Neuronal stem cell (in vitro differentiated cells): ENCODE results near the gene LYRM4.

Experiments
- DNase-seq: peaks from one replicate; pipeline ENCODE4 v3.0.0-alpha.2; 2013; ENCODE audit warnings: low spot score
- H2AFZ ChIP-seq: one replicate; pipeline ENCODE4 v1.6.1; 2013; ENCODE audit warnings: mild to moderate bottlenecking, low read length, inconsistent platforms
- H2AK5ac ChIP-seq: 2 replicates; pipeline ENCODE4 v1.6.1; 2013; ENCODE audit warnings: low read depth, mild to moderate bottlenecking, inconsistent platforms, low read length, moderate library complexity, mixed read lengths
- H2BK120ac ChIP-seq: 2 replicates; pipeline ENCODE4 v1.6.1; 2013; ENCODE audit warnings: low read depth, mild to moderate bottlenecking, inconsistent platforms, low read length, moderate library complexity, mixed read lengths
- H2BK12ac ChIP-seq: one replicate; pipeline ENCODE4 v1.6.1; 2013; ENCODE audit warnings: low read length, inconsistent platforms
- H2BK15ac ChIP-seq: 2 replicates; pipeline ENCODE4 v1.6.1; 2013; ENCODE audit warnings: mild to moderate bottlenecking, low read length, inconsistent platforms, mixed read lengths
- H2BK5ac ChIP-seq: one replicate; pipeline ENCODE4 v1.6.1; 2013; ENCODE audit warnings: inconsistent platforms, mild to moderate bottlenecking, low read length, moderate library complexity
- H3K14ac ChIP-seq: one replicate; pipeline ENCODE4 v1.6.1; 2013; ENCODE audit warnings: low read length, inconsistent platforms
- H3K18ac ChIP-seq: 2 replicates; pipeline ENCODE4 v1.6.1; 2013; ENCODE audit warnings: low read length, inconsistent platforms
- H3K23ac ChIP-seq: 2 replicates; pipeline ENCODE4 v1.6.1; 2013; ENCODE audit warnings: low read depth, mild to moderate bottlenecking, mixed read lengths, low read length, inconsistent platforms; ENCODE audit not compliant: poor library complexity
- H3K27ac ChIP-seq: replicated peaks from 3 replicates; pipeline ENCODE4 v1.5.1; 2013; ENCODE audit warnings: low read length, inconsistent platforms
- H3K27me3 ChIP-seq, 3 experiments: 2 replicates each; pipeline ENCODE4 v1.6.1; 2013; ENCODE audit warnings: low read length in 3 of 3, mild to moderate bottlenecking in 2 of 3, inconsistent platforms in 1 of 3, low read depth in 1 of 3, mixed read lengths in 1 of 3, moderate library complexity in 1 of 3; ENCODE audit not compliant: control insufficient read depth in 3 of 3, insufficient read depth in 3 of 3
- H3K36me3 ChIP-seq, 2 donors: replicated peaks in 1 of 2; 2 replicates each; pipeline ENCODE4 v1.6.1; 2013; ENCODE audit warnings: low read length in 2 of 2; ENCODE audit not compliant: control insufficient read depth in 2 of 2, insufficient read depth in 2 of 2
- H3K4ac ChIP-seq: 2 replicates; pipeline ENCODE4 v1.6.1; 2013; ENCODE audit warnings: inconsistent platforms, mild to moderate bottlenecking, low read length, moderate library complexity
- H3K4me1 ChIP-seq, 2 donors: 1 replicate in 1 of 2; 2 replicates in 1 of 2; pipeline ENCODE4 v1.6.1; 2013; ENCODE audit warnings: low read length in 2 of 2, low read depth in 1 of 2; ENCODE audit not compliant: control insufficient read depth in 2 of 2, insufficient read depth in 1 of 2
- H3K4me2 ChIP-seq: one replicate; pipeline ENCODE4 v1.6.1; 2013; ENCODE audit warnings: mild to moderate bottlenecking, low read length, inconsistent platforms; ENCODE audit not compliant: insufficient read depth, poor library complexity, severe bottlenecking
- H3K4me3 ChIP-seq, 2 donors: 2 replicates each; pipeline ENCODE4 v1.5.1; 2013; ENCODE audit warnings: low read length in 2 of 2, mild to moderate bottlenecking in 2 of 2, inconsistent platforms in 1 of 2, moderate library complexity in 1 of 2
- H3K79me1 ChIP-seq: one replicate; pipeline ENCODE4 v1.6.1; 2013; ENCODE audit warnings: low read depth, mild to moderate bottlenecking, inconsistent platforms, low read length, moderate library complexity
- H3K9ac ChIP-seq: one replicate; pipeline ENCODE4 v1.6.1; 2013; ENCODE audit warnings: mild to moderate bottlenecking, low read depth, low read length, inconsistent platforms; ENCODE audit not compliant: poor library complexity
- H3K9me3 ChIP-seq, 2 donors: replicated peaks in 1 of 2; 2 replicates each; pipeline versions ENCODE3 to v1.6.1; 2013; ENCODE audit warnings: low read length in 2 of 2, mild to moderate bottlenecking in 2 of 2, inconsistent platforms in 1 of 2, low read depth in 1 of 2, mixed read lengths in 1 of 2, moderate library complexity in 1 of 2; ENCODE audit not compliant: control insufficient read depth in 2 of 2, insufficient read depth in 1 of 2
- H4K8ac ChIP-seq: one replicate; pipeline ENCODE4 v1.6.1; 2013; ENCODE audit warnings: low read depth, mild to moderate bottlenecking, inconsistent platforms, low read length, moderate library complexity
- H4K91ac ChIP-seq: one replicate; pipeline ENCODE4 v1.6.1; 2013; ENCODE audit warnings: low read length, low read depth, mild to moderate bottlenecking, inconsistent platforms; ENCODE audit not compliant: poor library complexity
- WGBS, 2 donors: extraction: QIAGEN DNeasy Blood & Tissue Kit; methylation state at CpG; one replicate each; pipeline ENCODE4 v1.1.7; 2013; ENCODE audit warnings: missing lambda C conversion rate in 2 of 2, mixed read lengths in 1 of 2; ENCODE audit not compliant: insufficient read length in 2 of 2, insufficient replicate concordance in 1 of 2; ENCODE audit errors: extremely low coverage in 2 of 2; 5-methylcytosine and 5-hydroxymethylcytosine counted together

Gene LYRM4

GRCh38 chr6:5143634-5144311 lies 117.0 kb downstream of the LYRM4 start:
- H4K8ac ChIP-seq, result no peak overlapping the region
- no peak overlapping the region for H3K23ac ChIP-seq
- H2BK12ac ChIP-seq, result no peak overlapping the region
- H2AK5ac ChIP-seq, result no peak overlapping the region
- no peak overlapping the region for H3K4me3 ChIP-seq
- H3K36me3 ChIP-seq, result no peaks in the 10 kb centered on the region
- no CpG with 5 or more reads among the region's 9 CpGs for WGBS, 2 donors
- H2BK5ac ChIP-seq, result no peak overlapping the region
- H3K4ac ChIP-seq, result no peak overlapping the region
- H3K9ac ChIP-seq, result no peak overlapping the region
- H4K91ac ChIP-seq, result no peak overlapping the region
- H3K4me2 ChIP-seq, result no peak overlapping the region
- peak; percentile 77 for DNase-seq
- no peaks in the 10 kb centered on the region for H3K27me3 ChIP-seq
- H2AFZ ChIP-seq, result no peak overlapping the region
- no peak overlapping the region for H3K14ac ChIP-seq
- no peaks in the 10 kb centered on the region for H3K9me3 ChIP-seq
- no peak overlapping the region for H2BK120ac ChIP-seq
- H3K18ac ChIP-seq, result no peak overlapping the region
- no peaks in the 10 kb centered on the region for H3K79me1 ChIP-seq
- no peak overlapping the region for H3K27ac ChIP-seq
- H3K4me1 ChIP-seq, result peaks cover 0 to 4% of the 10 kb centered on the region in 2 donors
- H2BK15ac ChIP-seq, result no peak overlapping the region

- no peak overlapping the region for H3K18ac ChIP-seq
- H3K4me2 ChIP-seq, result no peak overlapping the region
- no peak overlapping the region for H3K9ac ChIP-seq
- H2BK12ac ChIP-seq, result no peak overlapping the region
- no peak for DNase-seq
- no peak overlapping the region for H2AK5ac ChIP-seq
- no peak overlapping the region for H2AFZ ChIP-seq
- no peaks in the 10 kb centered on the region for H3K27me3 ChIP-seq
- no peak overlapping the region for H3K14ac ChIP-seq
- H3K23ac ChIP-seq, result no peak overlapping the region
- H3K36me3 ChIP-seq, result no peaks in the 10 kb centered on the region
- H3K4me3 ChIP-seq, result no peak overlapping the region
- no peaks in the 10 kb centered on the region for H3K9me3 ChIP-seq
- H3K79me1 ChIP-seq, result no peaks in the 10 kb centered on the region
- H3K4ac ChIP-seq, result no peak overlapping the region
- H2BK120ac ChIP-seq, result no peak overlapping the region
- H3K27ac ChIP-seq, result no peak overlapping the region
- H2BK5ac ChIP-seq, result no peak overlapping the region
- no peak overlapping the region for H4K91ac ChIP-seq
- peaks cover 0 to 1% of the 10 kb centered on the region in 2 donors for H3K4me1 ChIP-seq
- no peak overlapping the region for H2BK15ac ChIP-seq
- H4K8ac ChIP-seq, result no peak overlapping the region
- no CpG with 5 or more reads among the region's 11 CpGs for WGBS, 2 donors
These were observed 117.8 kb downstream of the LYRM4 start for GRCh38 chr6:5142915-5143314.

- Histone ChIP-seq H4K91ac (no peak overlapping the region), H3K14ac (no peak overlapping the region), H2BK12ac (no peak overlapping the region), H3K36me3 (no peaks in the 10 kb centered on the region), H3K4me2 (no peak overlapping the region), H2BK5ac (no peak overlapping the region), H3K27me3 (no peaks in the 10 kb centered on the region), H2BK15ac (no peak overlapping the region), H3K4ac (no peak overlapping the region), H3K4me1 (peaks cover 0 to 1% of the 10 kb centered on the region in 2 donors), H2AFZ (no peak overlapping the region), H2AK5ac (no peak overlapping the region), H3K18ac (no peak overlapping the region), H3K23ac (no peak overlapping the region), H3K9me3 (no peaks in the 10 kb centered on the region), H3K27ac (no peak overlapping the region), H2BK120ac (no peak overlapping the region), H3K9ac (no peak overlapping the region), H3K4me3 (no peak overlapping the region), H4K8ac (no peak overlapping the region), H3K79me1 (no peaks in the 10 kb centered on the region)
- DNase-seq, result no peak
- no CpG with 5 or more reads among the region's 4 CpGs for WGBS, 2 donors
These were observed 118.6 kb downstream of the LYRM4 start for GRCh38 chr6:5142131-5142530.

- Histone ChIP-seq H2AFZ (no peak overlapping the region), H2AK5ac (no peak overlapping the region), H3K36me3 (no peaks in the 10 kb centered on the region), H3K14ac (no peak overlapping the region), H3K4me1 (peaks cover 0 to 1% of the 10 kb centered on the region in 2 donors), H3K18ac (no peak overlapping the region), H4K91ac (no peak overlapping the region), H2BK15ac (no peak overlapping the region), H3K9ac (no peak overlapping the region), H3K27ac (no peak overlapping the region), H2BK5ac (no peak overlapping the region), H3K4ac (no peak overlapping the region), H3K9me3 (no peaks in the 10 kb centered on the region), H4K8ac (no peak overlapping the region), H3K4me2 (no peak overlapping the region), H3K4me3 (no peak overlapping the region), H3K23ac (no peak overlapping the region), H2BK120ac (no peak overlapping the region), H2BK12ac (no peak overlapping the region), H3K27me3 (no peaks in the 10 kb centered on the region), H3K79me1 (no peaks in the 10 kb centered on the region)
- no CpG with 5 or more reads among the region's 3 CpGs for WGBS, 2 donors
- no peak for DNase-seq
These were observed 119.7 kb downstream of the LYRM4 start for GRCh38 chr6:5141046-5141445.
